GM21576 (cell line): ENCODE data around the gene PTPRN2.

ENCODE experiments used
- ATAC-seq: cut with Tn5 transposase; IDR thresholded peaks from one replicate; pipeline ENCODE4 v1.9.1; 2021; ENCODE audit warnings: mild to moderate bottlenecking, moderate library complexity; ENCODE audit not compliant: unreplicated experiment

The PTPRN2 gene

GRCh38 chr7:157839672-157840167 lies 747.9 kb downstream of the PTPRN2 start:
- no peak for ATAC-seq

DNA sequence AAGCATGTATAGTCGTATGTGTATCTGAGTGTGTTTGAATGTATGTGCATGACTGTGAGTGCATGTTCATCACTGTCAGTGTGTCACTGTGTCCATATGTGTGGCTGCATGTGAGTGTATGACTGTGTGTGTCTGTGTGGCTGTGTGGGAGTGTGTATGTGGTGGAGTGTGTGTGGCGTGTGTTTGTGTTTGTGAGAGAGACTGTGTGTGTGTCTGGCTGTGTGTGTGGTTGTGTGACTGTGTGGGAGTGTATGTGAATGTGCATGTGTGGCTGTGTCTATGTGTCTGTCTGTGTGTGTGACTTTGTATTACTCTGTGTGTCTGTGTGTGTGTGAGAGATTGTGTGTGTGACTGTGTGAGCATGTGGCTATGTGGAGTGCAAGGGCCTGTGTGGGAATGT lies 748.4 kb downstream of the PTPRN2 start:
- ATAC-seq, result no peak

DNA sequence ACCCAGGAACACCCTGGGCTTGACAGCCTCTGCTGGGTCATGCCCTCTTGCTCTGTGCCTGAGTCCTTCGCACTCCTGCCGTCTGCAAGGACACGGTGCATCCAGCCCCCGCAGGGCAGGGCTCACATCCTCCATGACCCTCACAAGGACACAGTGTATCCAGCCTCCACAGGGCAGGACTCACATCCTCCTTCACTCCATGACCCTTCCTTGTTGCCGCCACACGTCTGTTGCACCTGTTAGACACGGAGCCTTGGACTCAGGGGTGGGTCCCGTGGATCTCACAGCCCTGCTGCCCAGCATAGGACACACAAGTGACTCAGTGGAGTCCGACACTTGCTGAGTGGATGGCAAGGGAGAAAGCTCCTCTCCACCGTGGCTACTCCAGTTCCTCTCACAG lies 750.1 kb downstream of the PTPRN2 start:
- no peak for ATAC-seq

GRCh38 chr7:157837047-157837446 lies 750.6 kb downstream of the PTPRN2 start:
- no peak for ATAC-seq

- ATAC-seq, result no peak
Observed at GRCh38 chr7:157834501-157835163, 753.0 kb downstream of the PTPRN2 start.

- ATAC-seq, result no peak
Observed at GRCh38 chr7:157832866-157833607, 754.6 kb downstream of the PTPRN2 start.

- ATAC-seq, result no peak
Observed at GRCh38 chr7:157832421-157832820, 755.2 kb downstream of the PTPRN2 start.

DNA sequence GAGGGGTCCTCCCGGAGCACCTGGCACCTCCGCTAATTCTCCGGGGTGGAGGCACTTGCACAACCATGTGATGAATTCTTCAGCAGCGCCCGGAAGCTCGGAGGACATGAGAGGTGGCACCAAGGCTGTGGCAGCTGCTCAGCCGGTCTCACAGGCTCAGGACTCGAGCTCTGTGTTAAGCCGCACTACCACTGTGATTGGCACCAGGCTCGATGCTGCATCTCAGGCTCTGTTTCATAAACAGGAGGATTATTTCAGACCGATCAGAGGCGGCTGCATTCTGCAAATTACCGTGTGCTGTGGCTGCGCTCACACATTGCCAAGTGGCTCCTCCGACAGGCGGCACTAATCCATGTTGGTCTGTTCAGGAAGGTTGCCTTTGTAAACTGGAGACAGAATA lies 755.6 kb downstream of the PTPRN2 start:
- no peak for ATAC-seq

- ATAC-seq, result no peak
Observed at GRCh38 chr7:157831143-157831905, 756.3 kb downstream of the PTPRN2 start.

GRCh38 chr7:157830331-157830730 lies 757.3 kb downstream of the PTPRN2 start:
- no peak for ATAC-seq

GRCh38 chr7:157829491-157829890 lies 758.1 kb downstream of the PTPRN2 start:
- ATAC-seq, result no peak

- ATAC-seq, result no peak
Observed at GRCh38 chr7:157828881-157829280, 758.7 kb downstream of the PTPRN2 start.

GRCh38 chr7:157828190-157828589 lies 759.4 kb downstream of the PTPRN2 start:
- no peak for ATAC-seq

GRCh38 chr7:157827863-157828160 lies 759.8 kb downstream of the PTPRN2 start:
- no peak for ATAC-seq

GRCh38 chr7:157827045-157827862 lies 760.4 kb downstream of the PTPRN2 start:
- ATAC-seq, result no peak

DNA sequence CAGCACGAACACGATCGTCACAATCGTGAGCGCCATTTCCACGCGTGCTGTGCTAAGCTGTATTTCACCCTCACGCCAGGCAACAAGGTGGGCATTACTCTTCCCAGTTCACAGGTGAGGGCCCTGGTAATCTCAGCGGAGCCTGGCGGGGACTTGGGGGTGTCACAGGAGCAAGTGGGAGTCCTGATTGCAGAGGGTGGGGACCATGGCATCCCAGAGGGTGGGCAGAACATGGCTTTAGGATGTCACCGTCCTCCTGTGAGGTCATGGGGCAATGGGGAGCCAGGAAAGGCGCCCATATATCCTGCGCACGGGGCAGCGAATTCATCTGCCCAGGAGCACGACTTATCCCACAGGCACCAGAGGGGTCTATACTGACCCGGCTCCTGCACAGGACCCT lies 761.1 kb downstream of the PTPRN2 start:
- ATAC-seq, result no peak

GRCh38 chr7:157825325-157825724 lies 762.3 kb downstream of the PTPRN2 start:
- no peak for ATAC-seq

- no peak for ATAC-seq
Observed at GRCh38 chr7:157824819-157825121, 762.9 kb downstream of the PTPRN2 start.

- no peak for ATAC-seq
Observed at GRCh38 chr7:157824011-157824818, 763.4 kb downstream of the PTPRN2 start.

- ATAC-seq, result no peak
Observed at GRCh38 chr7:157822688-157823031, 765.0 kb downstream of the PTPRN2 start.
